Astrocyte of the spinal cord (primary cell): ENCODE measurements around the gene ABLIM1.

Experiments
- DNase-seq: peaks from one replicate; pipeline ENCODE4 v3.0.0; 2011; ENCODE audit warnings: low read depth, low spot score
- H3K4me3 ChIP-seq: 2 replicates; pipeline ENCODE4 v1.5.1; 2011; ENCODE audit warnings: low read depth, mild to moderate bottlenecking, low read length, moderate library complexity
- in situ Hi-C: cut with HindIII; loops from 2 replicates; pipeline ENCODE4 v1.10.0; 2017; ENCODE audit warnings: low sequenced_read_pairs
- TF ChIP-seq, protein P1 (sequence below): IDR thresholded peaks from 2 replicates; pipeline ENCODE4 v1.5.1; 2012; ENCODE audit warnings: low read depth, mild to moderate bottlenecking, low read length, inconsistent platforms

The ABLIM1 gene

DNA sequence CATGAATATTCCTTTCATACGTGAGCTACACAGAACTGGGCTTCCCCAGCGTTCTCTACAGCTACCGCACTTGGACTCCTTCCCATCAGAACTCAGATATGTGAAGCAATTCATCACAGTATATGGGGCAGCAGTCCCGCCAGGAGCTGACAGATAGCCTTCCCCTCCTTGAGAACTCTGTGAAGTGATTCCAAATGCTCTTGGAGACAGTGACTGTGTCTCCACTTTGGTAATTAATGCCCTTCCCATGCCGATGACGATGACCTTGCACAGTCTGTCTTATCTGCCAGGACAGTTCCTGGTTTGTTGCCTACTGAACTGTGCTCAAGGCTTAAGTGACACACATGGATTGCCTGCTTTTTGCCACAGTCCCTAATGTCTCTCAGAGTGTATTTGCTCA, 178.8 kb downstream of the ABLIM1 start:
- DNase-seq = no peak
- TF ChIP-seq, protein P1, sequence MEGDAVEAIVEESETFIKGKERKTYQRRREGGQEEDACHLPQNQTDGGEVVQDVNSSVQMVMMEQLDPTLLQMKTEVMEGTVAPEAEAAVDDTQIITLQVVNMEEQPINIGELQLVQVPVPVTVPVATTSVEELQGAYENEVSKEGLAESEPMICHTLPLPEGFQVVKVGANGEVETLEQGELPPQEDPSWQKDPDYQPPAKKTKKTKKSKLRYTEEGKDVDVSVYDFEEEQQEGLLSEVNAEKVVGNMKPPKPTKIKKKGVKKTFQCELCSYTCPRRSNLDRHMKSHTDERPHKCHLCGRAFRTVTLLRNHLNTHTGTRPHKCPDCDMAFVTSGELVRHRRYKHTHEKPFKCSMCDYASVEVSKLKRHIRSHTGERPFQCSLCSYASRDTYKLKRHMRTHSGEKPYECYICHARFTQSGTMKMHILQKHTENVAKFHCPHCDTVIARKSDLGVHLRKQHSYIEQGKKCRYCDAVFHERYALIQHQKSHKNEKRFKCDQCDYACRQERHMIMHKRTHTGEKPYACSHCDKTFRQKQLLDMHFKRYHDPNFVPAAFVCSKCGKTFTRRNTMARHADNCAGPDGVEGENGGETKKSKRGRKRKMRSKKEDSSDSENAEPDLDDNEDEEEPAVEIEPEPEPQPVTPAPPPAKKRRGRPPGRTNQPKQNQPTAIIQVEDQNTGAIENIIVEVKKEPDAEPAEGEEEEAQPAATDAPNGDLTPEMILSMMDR = no peak
- in situ Hi-C loops = no loop called here
- H3K4me3 ChIP-seq = no peak overlapping the region

DNA sequence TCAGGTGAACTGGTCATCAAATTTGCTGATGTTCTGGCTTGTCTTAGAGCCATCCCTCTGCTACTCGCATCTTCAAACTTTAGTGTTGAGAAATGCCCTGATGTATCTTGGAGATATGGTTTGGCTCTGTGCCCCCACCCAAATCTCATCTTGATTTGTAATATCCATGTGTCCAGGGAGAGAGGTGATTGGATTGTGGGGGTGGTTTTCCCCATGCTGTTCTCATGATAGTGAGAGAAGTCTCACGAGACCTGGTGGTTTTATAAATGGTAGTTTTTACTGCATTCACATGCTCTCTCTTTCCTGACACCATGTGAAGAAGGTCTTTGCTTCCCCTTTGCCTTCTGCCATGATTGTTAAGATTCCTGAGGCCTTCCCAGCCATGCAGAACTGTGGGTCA, 179.8 kb downstream of the ABLIM1 start:
- in situ Hi-C loops = no loop called here
- no peak overlapping the region for H3K4me3 ChIP-seq
- DNase-seq = no peak
- TF ChIP-seq, protein P1 = no peak

DNA sequence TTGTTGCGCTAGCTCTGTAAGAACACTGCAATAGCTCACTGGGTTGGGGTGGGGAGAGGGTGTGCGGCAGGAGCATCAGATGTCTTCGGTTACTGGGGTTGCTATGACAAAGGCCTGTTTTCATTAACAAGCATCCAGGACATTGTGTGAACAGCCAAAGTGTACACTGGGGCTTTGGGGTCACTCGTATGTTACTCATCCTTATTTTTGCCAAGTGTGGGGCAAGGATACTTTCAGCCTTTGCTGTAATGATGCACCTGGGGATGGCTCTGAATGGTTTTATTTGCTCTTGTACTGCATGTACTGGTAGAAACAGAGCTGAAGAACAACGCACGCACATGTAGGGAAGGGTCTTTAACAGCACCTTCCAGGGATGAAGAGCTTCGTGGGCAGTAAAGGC, 180.8 kb downstream of the ABLIM1 start:
- TF ChIP-seq, protein P1 = no peak
- peak; percentile 58 for DNase-seq
- in situ Hi-C loops = no loop called here
- H3K4me3 ChIP-seq = no peak overlapping the region

DNA sequence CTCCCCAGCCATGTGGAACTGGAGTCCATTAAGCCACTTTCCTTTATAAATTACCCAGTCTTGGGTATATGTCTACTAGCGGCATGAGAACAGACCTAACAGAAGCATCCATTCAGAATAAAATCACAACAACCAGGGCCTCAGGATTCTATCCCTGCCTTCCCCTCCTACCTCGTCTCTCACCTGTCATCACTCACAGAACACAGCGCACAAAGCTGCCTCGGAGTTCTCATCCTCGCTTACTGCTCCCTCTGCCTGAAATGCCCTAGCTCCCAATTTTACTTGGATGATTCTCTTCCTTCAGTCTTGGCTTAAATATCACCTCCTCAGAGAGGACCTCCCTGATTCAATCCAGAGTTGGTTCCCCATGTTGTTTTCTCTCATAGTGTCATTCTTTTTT, 183.1 kb downstream of the ABLIM1 start:
- H3K4me3 ChIP-seq = no peak overlapping the region
- in situ Hi-C loops = no loop called here
- no peak for DNase-seq
- TF ChIP-seq, protein P1 = no peak

DNA sequence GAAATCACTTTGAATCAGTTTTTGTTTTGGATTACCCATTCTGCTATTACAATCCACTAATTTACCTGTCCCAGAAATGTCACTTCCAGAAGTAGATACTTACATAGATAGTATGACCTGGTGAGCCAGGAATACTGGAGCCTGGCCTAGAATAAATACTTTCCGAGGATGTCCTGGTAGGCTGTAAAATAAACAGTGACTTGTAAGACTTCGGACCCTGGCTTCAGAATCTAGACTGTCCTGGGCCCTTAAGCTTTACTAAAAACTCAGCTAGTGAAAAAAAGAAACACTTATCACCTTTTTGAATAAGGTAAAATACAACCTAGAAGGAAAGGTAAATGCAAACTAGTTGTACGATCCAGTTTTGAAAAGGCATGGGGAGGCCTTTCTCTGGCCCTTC, 184.3 kb downstream of the ABLIM1 start:
- in situ Hi-C loops = no loop called here
- DNase-seq = no peak
- TF ChIP-seq, protein P1 = no peak
- H3K4me3 ChIP-seq = no peak overlapping the region

DNA sequence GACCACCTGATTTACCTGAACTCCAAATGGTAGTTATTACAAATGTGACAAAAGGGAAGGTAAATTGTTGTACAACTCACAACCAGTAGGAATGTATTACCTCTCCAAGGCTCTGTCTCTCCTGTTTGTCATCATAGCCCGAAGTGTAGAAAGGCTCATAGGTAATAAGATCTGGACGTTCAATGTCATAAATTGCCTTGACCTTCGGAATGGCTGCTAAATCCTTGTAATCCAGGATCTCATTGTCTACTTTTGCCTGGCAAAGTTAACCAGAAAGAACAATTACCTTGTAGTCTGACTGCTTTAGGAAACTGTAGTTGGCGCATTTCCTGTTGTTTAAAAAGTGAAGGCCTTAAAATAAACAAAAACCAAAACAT, 185.2 kb downstream of the ABLIM1 start:
- DNase-seq = no peak
- TF ChIP-seq, protein P1 = no peak
- no peak overlapping the region for H3K4me3 ChIP-seq
- in situ Hi-C loops = no loop called here
